HepG2 (cell line): ENCODE data around the gene PSIP1. TPM values are rescaled to one million over a fixed set of nuclear protein-coding genes. Genes with fewer than 3 reads are reported as not detected.

ENCODE experiments used
- BORCS8-MEF2B ChIP-seq: sonication (generic); formaldehyde crosslinking; IDR thresholded peaks from 2 replicates; pipeline ENCODE4 v1.8.0; 2022; ENCODE audit warnings: mild to moderate bottlenecking, missing genetic modification reagents
- CBX5 ChIP-seq: sonication (generic); formaldehyde crosslinking; IDR thresholded peaks from 2 replicates; pipeline ENCODE4 v1.4.0; 2020; ENCODE audit warnings: missing genetic modification reagents, borderline replicate concordance
- DDIT3 ChIP-seq: sonication (generic); formaldehyde crosslinking; IDR thresholded peaks from 2 replicates; pipeline ENCODE4 v1.4.0; 2020; ENCODE audit warnings: mild to moderate bottlenecking, missing genetic modification reagents
- ELK4 ChIP-seq: sonication (generic); formaldehyde crosslinking; IDR thresholded peaks from 2 replicates; pipeline ENCODE4 v1.9.0; 2021; ENCODE audit warnings: missing genetic modification reagents, borderline replicate concordance
- FOXA3 ChIP-seq: IDR thresholded peaks from 2 replicates; pipeline ENCODE4 v1.6.1; 2016; ENCODE audit warnings: missing genetic modification reagents, missing compliant biosample characterization
- FOXJ3 ChIP-seq: sonication (generic); formaldehyde crosslinking; IDR thresholded peaks from 2 replicates; pipeline ENCODE4 v1.4.0; 2020; ENCODE audit warnings: missing genetic modification reagents, mild to moderate bottlenecking, borderline replicate concordance
- KDM3A ChIP-seq: IDR thresholded peaks from 2 replicates; pipeline ENCODE4 v1.6.1; 2018; ENCODE audit warnings: low read depth, missing compliant biosample characterization
- KLF15 ChIP-seq: sonication (generic); formaldehyde crosslinking; IDR thresholded peaks from 2 replicates; pipeline ENCODE4 v1.8.1; 2023; ENCODE audit warnings: borderline replicate concordance, mild to moderate bottlenecking, inconsistent platforms, missing genetic modification reagents, mixed read lengths
- MYC ChIP-seq: sonication (generic); formaldehyde crosslinking; IDR thresholded peaks from 2 replicates; pipeline ENCODE4 v1.9.0; 2021; ENCODE audit warnings: missing genetic modification reagents, borderline replicate concordance
- NR0B2 ChIP-seq: sonication (generic); formaldehyde crosslinking; IDR thresholded peaks from 2 replicates; pipeline ENCODE4 v1.4.0; 2020; ENCODE audit warnings: mild to moderate bottlenecking, missing genetic modification reagents
- NR2F2 ChIP-seq: IDR thresholded peaks from 2 replicates; pipeline ENCODE4 v1.6.1; 2012; ENCODE audit warnings: low read depth, inconsistent platforms, borderline replicate concordance
- NR2F6 ChIP-seq, 2 experiments: IDR thresholded peaks; 2 replicates each; pipeline ENCODE4 v1.6.1; 2016; ENCODE audit warnings: antibody characterized with exemption in 1 of 2, mild to moderate bottlenecking in 1 of 2
- NRL ChIP-seq: sonication (generic); formaldehyde crosslinking; IDR thresholded peaks from 2 replicates; pipeline ENCODE4 v1.5.0; 2020; ENCODE audit warnings: missing genetic modification reagents, mild to moderate bottlenecking, moderate library complexity, borderline replicate concordance
- PHF8 ChIP-seq: sonication (generic); formaldehyde crosslinking; IDR thresholded peaks from 2 replicates; pipeline ENCODE4 v1.5.0; 2020; ENCODE audit warnings: missing genetic modification reagents
- POLR2AphosphoS5 ChIP-seq: IDR thresholded peaks from 2 replicates; pipeline ENCODE4 v1.6.1; 2012; ENCODE audit warnings: low read depth, low read length
- REPIN1 ChIP-seq: sonication (generic); formaldehyde crosslinking; IDR thresholded peaks from 2 replicates; pipeline ENCODE4 v1.8.0; 2022; ENCODE audit warnings: missing genetic modification reagents, low read depth, mild to moderate bottlenecking, borderline replicate concordance
- TBX2 ChIP-seq: sonication (generic); formaldehyde crosslinking; IDR thresholded peaks from 2 replicates; pipeline ENCODE4 v1.5.0; 2020; ENCODE audit warnings: missing genetic modification reagents, mild to moderate bottlenecking, borderline replicate concordance
- TFDP1 ChIP-seq: IDR thresholded peaks from 2 replicates; pipeline ENCODE4 v1.6.1; 2016; ENCODE audit warnings: missing compliant biosample characterization, missing genetic modification reagents, borderline replicate concordance
- ZFY ChIP-seq: sonication (generic); formaldehyde crosslinking; IDR thresholded peaks from 2 replicates; pipeline ENCODE4 v1.4.0; 2020; ENCODE audit warnings: missing genetic modification reagents
- ZNF430 ChIP-seq: sonication (generic); formaldehyde crosslinking; IDR thresholded peaks from 2 replicates; pipeline ENCODE4 v1.9.0; 2021; ENCODE audit warnings: mild to moderate bottlenecking, missing genetic modification reagents
- ZNF546 ChIP-seq: sonication (generic); formaldehyde crosslinking; conservative IDR thresholded peaks from 2 replicates; pipeline ENCODE4 v1.8.1; 2023; ENCODE audit warnings: mild to moderate bottlenecking, missing genetic modification reagents
- ZNF747 ChIP-seq: sonication (generic); formaldehyde crosslinking; IDR thresholded peaks from 2 replicates; pipeline ENCODE4 v1.8.1; 2023; ENCODE audit warnings: missing genetic modification reagents, mild to moderate bottlenecking, borderline replicate concordance
- ZNF770 ChIP-seq: sonication (generic); formaldehyde crosslinking; IDR thresholded peaks from 2 replicates; pipeline ENCODE4 v1.5.0; 2020; ENCODE audit warnings: mild to moderate bottlenecking, missing genetic modification reagents
- ZSCAN21 ChIP-seq: sonication (generic); formaldehyde crosslinking; IDR thresholded peaks from 2 replicates; pipeline ENCODE4 v1.8.0; 2022; ENCODE audit warnings: mild to moderate bottlenecking, missing genetic modification reagents, moderate library complexity, borderline replicate concordance
- polyA plus RNA-seq, 8 experiments: library from polyadenylated mRNA; depleted of rRNA in 3 of 8; stranded (reverse) in 7 of 8; unstranded in 1 of 8; fragments of >200 nt; fragmentation: Illumina TruSeq in 4 of 8; extraction: Trizol in 4 of 8; gene quantifications; 2 replicates each; pipeline versions ENCODE4 v1.2.1 to v1.2.3, GENCODE V29; 2011 to 2016; ENCODE audit warnings: low read depth in 4 of 8, missing spikeins in 1 of 8, mixed read lengths in 1 of 8; ENCODE audit not compliant: insufficient read depth in 1 of 8
- total RNA-seq, 5 experiments: library from RNA; depleted of rRNA; stranded (reverse); fragments of >200 nt; fragmentation: Illumina TruSeq; extraction: Trizol; gene quantifications; 2 replicates each; pipeline ENCODE4 v1.2.3, GENCODE V29; 2016; ENCODE audit warnings: low read depth in 1 of 5

PSIP1 gene
- total and polyA plus RNA-seq, 2 of the 13 experiments (the other 11 are each of a cell fraction or from before 2014, with no cell fraction given) = 12.6 to 46.4 TPM

- TF ChIP-seq NR2F6 (IDR thresholded peaks at IDR 0.05) (no peak), NR2F6 (CRISPR knock-in tag; IDR thresholded peaks at IDR 0.05) (no peak), TBX2 (CRISPR knock-in tag) (peak; percentile 53; the same call in 1 of the 2 replicates), ZFY (peak; percentile 75), DDIT3 (CRISPR knock-in tag) (no peak), ZSCAN21 (CRISPR knock-in tag) (peak; percentile 91), FOXJ3 (CRISPR knock-in tag) (no peak; the same call in 1 of the 2 replicates), ZNF546 (peak; percentile 79; the same call in 1 of the 2 replicates), NRL (CRISPR knock-in tag) (0 out of 2 replicates have a peak, but pooled peaks have one; percentile 49), KLF15 (CRISPR knock-in tag) (peak; percentile 59; the same call in 1 of the 2 replicates), REPIN1 (CRISPR knock-in tag) (peak; percentile 69; the same call in 1 of the 2 replicates), NR0B2 (CRISPR knock-in tag) (peak; percentile 70; the same call in 1 of the 2 replicates), FOXA3 (CRISPR knock-in tag) (peak; percentile 38; the same call in 1 of the 2 replicates), POLR2AphosphoS5 (peak; percentile 71), ELK4 (CRISPR knock-in tag) (no peak), PHF8 (CRISPR knock-in tag) (peak; percentile 62; the same call in 1 of the 2 replicates), CBX5 (CRISPR knock-in tag) (no peak), BORCS8-MEF2B (CRISPR knock-in tag) (no peak), TFDP1 (peak; percentile 83; the same call in 1 of the 2 replicates), NR2F2 (0 out of 2 replicates have a peak, but pooled peaks have one; percentile 26), ZNF770 (CRISPR knock-in tag) (0 out of 2 replicates have a peak, but pooled peaks have one; percentile 41), MYC (peak; percentile 61; the same call in 1 of the 2 replicates), KDM3A (CRISPR knock-in tag) (0 out of 2 replicates have a peak, but pooled peaks have one; percentile 26), ZNF747 (CRISPR knock-in tag) (peak; percentile 45; the same call in 1 of the 2 replicates), ZNF430 (CRISPR knock-in tag) (peak; percentile 57; the same call in 1 of the 2 replicates)
Measured at GRCh38 chr9:15510789-15511575, at the start of gene PSIP1 (continued).
